Astrocyte (in vitro differentiated cells and primary cell): ENCODE results near the gene SEC24D. TPM values are rescaled to one million over a fixed set of nuclear protein-coding genes. Genes with fewer than 3 reads are reported as not detected.

Experiments used
- DNase-seq: peaks from one replicate; pipeline ENCODE4 v3.0.0-alpha.2; 2010; ENCODE audit warnings: low read depth
- FAIRE-seq: peaks from 2 replicates; lab custom pipeline; 2011; peaks lifted over from hg19 to GRCh38; lab: Jason Lieb, UNC
- H2AFZ ChIP-seq: 2 replicates; pipeline ENCODE4 v1.6.0; 2012; ENCODE audit warnings: low read depth, low read length, inconsistent platforms
- H3K27ac ChIP-seq: 2 replicates; pipeline ENCODE4 v1.5.1; 2011; ENCODE audit warnings: low read depth, low read length, inconsistent platforms
- H3K27me3 ChIP-seq: 2 replicates; pipeline ENCODE4 v1.6.0; 2011; ENCODE audit warnings: low read length, inconsistent platforms; ENCODE audit not compliant: insufficient read depth
- H3K36me3 ChIP-seq: 2 replicates; pipeline ENCODE4 v1.5.1; 2011; ENCODE audit warnings: low read length, inconsistent platforms; ENCODE audit not compliant: insufficient read depth
- H3K4me1 ChIP-seq: 2 replicates; pipeline ENCODE4 v1.5.1; 2011; ENCODE audit warnings: low read length, inconsistent platforms; ENCODE audit not compliant: insufficient read depth
- H3K4me2 ChIP-seq: 2 replicates; pipeline ENCODE4 v1.6.0; 2012; ENCODE audit warnings: low read length, inconsistent platforms
- H3K4me3 ChIP-seq: 2 replicates; pipeline ENCODE4 v1.5.1; 2011; ENCODE audit warnings: low read depth, mild to moderate bottlenecking, low read length, inconsistent platforms; ENCODE audit not compliant: insufficient read depth
- H3K79me2 ChIP-seq: 2 replicates; pipeline ENCODE4 v1.6.0; 2012; ENCODE audit warnings: mild to moderate bottlenecking, low read length, inconsistent platforms; ENCODE audit not compliant: insufficient read depth
- H3K9ac ChIP-seq: 2 replicates; pipeline ENCODE4 v1.6.0; 2012; ENCODE audit warnings: mild to moderate bottlenecking, low read length, inconsistent platforms
- H3K9me3 ChIP-seq: 2 replicates; pipeline ENCODE4 v1.5.1; 2012; ENCODE audit warnings: low read depth, mild to moderate bottlenecking, low read length, inconsistent platforms; ENCODE audit not compliant: insufficient read depth
- H4K20me1 ChIP-seq: 2 replicates; pipeline ENCODE4 v1.6.0; 2012; ENCODE audit warnings: low read length, inconsistent platforms; ENCODE audit not compliant: insufficient read depth
- H3K27ac Mint-ChIP-seq: one replicate; pipeline ENCODE4 v1.8.0; 2021; ENCODE audit warnings: mild to moderate bottlenecking, mixed read lengths; ENCODE audit not compliant: unreplicated experiment
- H3K27me3 Mint-ChIP-seq: one replicate; pipeline ENCODE4 v1.8.0; 2021; ENCODE audit warnings: low read depth, mixed read lengths; ENCODE audit not compliant: unreplicated experiment
- H3K36me3 Mint-ChIP-seq: one replicate; pipeline ENCODE4 v1.8.0; 2021; ENCODE audit warnings: low read depth, mixed read lengths; ENCODE audit not compliant: unreplicated experiment
- H3K4me1 Mint-ChIP-seq: one replicate; pipeline ENCODE4 v1.8.0; 2021; ENCODE audit warnings: low read depth, mixed read lengths; ENCODE audit not compliant: unreplicated experiment
- H3K4me3 Mint-ChIP-seq: one replicate; pipeline ENCODE4 v1.8.0; 2021; ENCODE audit warnings: mild to moderate bottlenecking, moderate library complexity, mixed read lengths; ENCODE audit not compliant: unreplicated experiment
- H3K9me3 Mint-ChIP-seq: one replicate; pipeline ENCODE4 v1.8.0; 2021; ENCODE audit warnings: mild to moderate bottlenecking, mixed read lengths; ENCODE audit not compliant: unreplicated experiment
- CTCF ChIP-seq: IDR thresholded peaks from 2 replicates; pipeline ENCODE4 v1.5.1; 2011; ENCODE audit warnings: low read depth, mild to moderate bottlenecking, inconsistent platforms, low read length, moderate library complexity; ENCODE audit not compliant: insufficient read depth
- EZH2 ChIP-seq: IDR thresholded peaks from 2 replicates; pipeline ENCODE4 v1.6.1; 2012; ENCODE audit warnings: mild to moderate bottlenecking, low read length, inconsistent platforms; ENCODE audit not compliant: insufficient read depth
- total RNA-seq: library from RNA; stranded (reverse); gene quantifications from 2 replicates; pipeline ENCODE4 v1.2.1, GENCODE V29; 2021

The SEC24D gene
- total RNA-seq, 1 donor from 2014 or later = 187 TPM

- Histone ChIP-seq H3K4me3 (no peak overlapping the region), H2AFZ (no peak overlapping the region), H3K4me2 (no peak overlapping the region), H3K36me3 (peaks cover 78% of the 10 kb centered on the region), H3K9me3 (no peaks in the 10 kb centered on the region), H3K79me2 (peaks cover 67% of the 10 kb centered on the region), H3K4me1 (peaks cover 6% of the 10 kb centered on the region), H3K27ac (no peak overlapping the region), H3K9ac (no peak overlapping the region), H3K27me3 (no peaks in the 10 kb centered on the region), H4K20me1 (peaks cover 43% of the 10 kb centered on the region)
- TF ChIP-seq CTCF = no peak
- TF ChIP-seq EZH2 = no peak
- FAIRE-seq (no peak), DNase-seq (no peak)
- H3K4me1 Mint-ChIP-seq = peaks cover 14% of the 10 kb centered on the region
- no peaks in the 10 kb centered on the region for H3K9me3 Mint-ChIP-seq
- H3K36me3 Mint-ChIP-seq = peaks cover 16% of the 10 kb centered on the region
- no peak overlapping the region for H3K27ac Mint-ChIP-seq
- H3K4me3 Mint-ChIP-seq = no peak overlapping the region
- H3K27me3 Mint-ChIP-seq = no peaks in the 10 kb centered on the region
Measured at GRCh38 chr4:118755438-118756226, 80.3 kb downstream of the SEC24D start.

GRCh38 chr4:118754890-118755289, 81.0 kb downstream of the SEC24D start:
- TF ChIP-seq CTCF (no peak), EZH2 (no peak)
- Mint-ChIP-seq H3K9me3 (no peaks in the 10 kb centered on the region), H3K27me3 (no peaks in the 10 kb centered on the region), H3K4me1 (peaks cover 14% of the 10 kb centered on the region), H3K27ac (no peak overlapping the region), H3K4me3 (no peak overlapping the region), H3K36me3 (peaks cover 19% of the 10 kb centered on the region)
- Histone ChIP-seq H3K27ac (no peak overlapping the region), H3K27me3 (no peaks in the 10 kb centered on the region), H3K9me3 (no peaks in the 10 kb centered on the region), H2AFZ (no peak overlapping the region), H3K4me3 (no peak overlapping the region), H3K4me2 (no peak overlapping the region), H3K4me1 (peaks cover 6% of the 10 kb centered on the region), H3K79me2 (peaks cover 66% of the 10 kb centered on the region), H3K36me3 (peaks cover 80% of the 10 kb centered on the region), H4K20me1 (peaks cover 43% of the 10 kb centered on the region), H3K9ac (no peak overlapping the region)
- FAIRE-seq = no peak
- no peak for DNase-seq

GRCh38 chr4:118753685-118754084, 82.2 kb downstream of the SEC24D start:
- peaks cover 19% of the 10 kb centered on the region for H3K36me3 Mint-ChIP-seq

More at GRCh38 chr4:118753685-118754084, 82.2 kb downstream of the SEC24D start:
- H3K79me2 ChIP-seq = peaks cover 64% of the 10 kb centered on the region
- H3K9ac ChIP-seq = no peak overlapping the region
- H3K27ac ChIP-seq = peak overlapping the region; percentile 2
- FAIRE-seq (no peak), DNase-seq (no peak)
- no peaks in the 10 kb centered on the region for H3K27me3 ChIP-seq
- H4K20me1 ChIP-seq = peaks cover 36% of the 10 kb centered on the region
- Mint-ChIP-seq H3K9me3 (no peaks in the 10 kb centered on the region), H3K4me1 (peaks cover 11% of the 10 kb centered on the region), H3K27ac (no peak overlapping the region), H3K27me3 (no peaks in the 10 kb centered on the region), H3K4me3 (no peak overlapping the region)
- H3K4me3 ChIP-seq = no peak overlapping the region
- TF ChIP-seq EZH2 (no peak), CTCF (no peak)
- peaks cover 6% of the 10 kb centered on the region for H3K4me1 ChIP-seq
- H2AFZ ChIP-seq = no peak overlapping the region
- H3K36me3 ChIP-seq = peaks cover 78% of the 10 kb centered on the region
- H3K4me2 ChIP-seq = no peak overlapping the region
- no peaks in the 10 kb centered on the region for H3K9me3 ChIP-seq
